NCI-H345 treated with DMSO at 0.1 percent for 48 hours (cell line): ENCODE data around the gene RPS29.
"Not testable (repeated sequence)": the region's sequence is repeated elsewhere in the genome, so short reads cannot be mapped to it uniquely, and the experiment has no call there.

Experiments used
- DNase-seq: peaks from one replicate; lab custom pipeline; 2025; ENCODE audit not compliant: unreplicated experiment; lab: John Stamatoyannopoulos, UW

The RPS29 gene

DNA sequence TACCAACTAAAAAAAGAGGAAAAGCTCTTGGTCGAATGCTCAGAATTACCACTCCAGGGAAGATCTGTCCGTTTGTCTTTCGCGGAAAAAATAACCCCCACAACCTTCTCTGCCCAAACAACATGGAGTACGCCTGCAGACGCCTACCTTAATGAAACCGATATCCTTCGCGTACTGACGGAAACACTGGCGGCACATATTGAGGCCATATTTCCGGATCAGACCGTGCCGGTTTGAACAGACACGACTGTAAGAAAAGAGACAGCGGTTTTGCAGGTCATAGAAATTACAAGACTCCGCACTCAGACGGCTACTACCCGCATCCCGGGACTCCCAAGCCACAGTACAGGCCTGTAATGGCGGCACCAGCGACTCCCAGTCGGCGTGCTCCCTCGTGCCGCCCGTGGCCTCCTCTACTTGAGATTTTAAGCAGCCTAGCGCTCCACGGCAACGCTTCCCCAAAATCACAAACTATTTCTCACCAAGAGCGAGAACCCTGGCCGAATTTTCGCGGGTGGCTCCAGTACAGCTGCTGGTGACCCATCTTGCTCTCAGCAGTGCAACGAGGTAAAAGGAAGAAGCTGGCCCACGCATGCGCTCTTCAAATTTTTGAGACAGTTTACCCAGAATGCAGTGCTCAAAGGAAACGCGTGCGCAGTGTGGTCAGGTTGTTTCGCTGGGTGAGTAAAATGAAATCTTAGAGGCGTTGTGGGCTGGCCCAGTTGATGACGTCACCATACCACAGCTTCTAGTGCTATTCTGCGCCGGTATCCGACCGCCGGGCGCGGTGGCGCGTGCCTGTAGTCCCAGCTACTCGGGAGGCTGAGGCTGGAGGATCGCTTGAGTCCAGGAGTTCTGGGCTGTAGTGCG lies at the start of gene RPS29:
TSS of gene RPS29 (minus strand) at position 578 of the 870 bp plus-strand sequence. CDS start at position 544, 34 bp downstream.
- DNase-seq = peak; percentile 98

DNA sequence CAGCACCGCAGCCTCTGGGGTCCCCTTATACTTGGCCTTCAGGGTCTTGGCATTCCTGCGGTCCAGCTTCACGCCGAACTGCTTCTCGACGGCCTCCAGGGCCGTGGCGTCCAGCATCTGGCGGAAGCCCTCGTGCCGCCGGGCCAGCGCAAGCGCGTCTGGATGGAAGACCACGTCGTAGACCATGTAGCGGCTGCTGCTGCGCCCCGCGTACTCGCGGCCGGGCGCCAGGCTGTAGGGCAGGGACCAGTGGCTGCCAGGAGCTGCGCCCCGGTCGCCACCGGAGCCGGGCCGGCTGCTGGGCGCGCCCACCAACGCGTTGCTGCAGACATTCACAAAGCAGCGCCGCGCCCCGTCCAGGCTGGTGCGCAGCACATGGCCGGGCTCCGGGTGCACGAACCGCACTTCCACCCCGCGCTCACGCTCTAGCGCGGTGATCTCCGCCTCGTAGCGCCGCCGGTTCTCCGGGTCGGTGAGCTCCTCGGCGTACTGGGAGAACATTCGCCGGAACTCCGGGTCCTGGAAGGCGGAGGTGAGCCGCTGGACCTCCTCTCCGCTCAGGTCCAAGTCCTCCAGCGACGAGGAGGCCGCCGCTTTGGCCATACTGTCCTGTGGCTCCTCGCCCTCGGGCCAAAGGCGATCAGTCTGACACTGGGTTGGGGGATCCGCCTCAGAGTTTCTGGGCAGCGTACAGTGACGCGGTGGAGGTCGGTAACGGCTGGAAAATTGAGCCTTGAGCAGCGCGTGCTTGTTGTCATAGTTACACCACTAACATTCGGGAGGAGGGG lies 48.6 kb upstream of the RPS29 start, which contains the start of gene DNAAF2:
TSS of gene DNAAF2 (minus strand) at position 698 of the 788 bp plus-strand sequence. CDS start at position 603, 95 bp downstream.
- peak; percentile 18 for DNase-seq

DNA sequence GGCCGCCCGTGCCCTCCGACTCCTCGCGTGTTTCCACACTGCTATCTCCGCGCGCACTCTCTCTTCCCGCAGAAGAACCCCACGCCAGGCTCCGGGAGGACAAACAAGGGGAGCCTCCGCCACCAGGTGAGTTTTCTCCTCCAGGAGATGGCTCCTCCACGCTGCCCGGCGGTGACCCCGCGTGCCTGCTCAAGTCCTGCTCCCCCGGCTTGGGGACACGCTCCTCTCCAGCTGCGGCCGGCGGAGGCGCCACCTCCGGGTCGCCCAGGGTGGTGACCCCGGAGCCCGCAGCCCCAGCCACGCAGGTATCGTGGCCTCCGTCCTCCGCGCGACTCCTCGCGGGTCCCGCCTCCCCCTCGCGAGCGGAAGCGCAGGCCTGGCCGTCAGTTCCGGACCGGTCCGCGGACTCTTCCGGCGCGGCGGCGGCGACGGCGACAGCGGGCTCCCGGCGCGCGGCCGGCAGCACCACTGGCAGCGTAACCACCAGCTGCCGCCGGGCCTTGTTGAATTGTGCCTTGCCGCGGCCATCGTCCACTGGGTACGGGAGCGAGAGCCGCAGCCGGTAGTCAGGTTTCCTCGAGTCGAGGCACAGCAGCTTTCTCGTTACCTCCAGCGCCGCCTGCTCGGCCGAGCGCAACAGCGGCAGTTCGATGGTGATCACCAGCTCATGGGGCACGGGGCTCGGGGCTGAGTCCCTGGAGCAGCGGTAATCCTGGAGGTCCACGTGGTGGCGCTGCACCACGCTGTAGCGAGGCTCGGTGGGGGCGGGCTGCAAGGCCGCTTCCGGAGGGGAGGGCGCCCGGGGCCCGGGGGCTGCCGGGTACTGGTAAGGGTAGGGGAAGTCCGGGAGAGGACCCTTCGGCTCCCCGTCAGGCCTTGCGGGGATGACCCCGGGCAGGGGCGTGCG lies 47.7 kb upstream of the RPS29 start:
- peak; percentile 86 for DNase-seq

DNA sequence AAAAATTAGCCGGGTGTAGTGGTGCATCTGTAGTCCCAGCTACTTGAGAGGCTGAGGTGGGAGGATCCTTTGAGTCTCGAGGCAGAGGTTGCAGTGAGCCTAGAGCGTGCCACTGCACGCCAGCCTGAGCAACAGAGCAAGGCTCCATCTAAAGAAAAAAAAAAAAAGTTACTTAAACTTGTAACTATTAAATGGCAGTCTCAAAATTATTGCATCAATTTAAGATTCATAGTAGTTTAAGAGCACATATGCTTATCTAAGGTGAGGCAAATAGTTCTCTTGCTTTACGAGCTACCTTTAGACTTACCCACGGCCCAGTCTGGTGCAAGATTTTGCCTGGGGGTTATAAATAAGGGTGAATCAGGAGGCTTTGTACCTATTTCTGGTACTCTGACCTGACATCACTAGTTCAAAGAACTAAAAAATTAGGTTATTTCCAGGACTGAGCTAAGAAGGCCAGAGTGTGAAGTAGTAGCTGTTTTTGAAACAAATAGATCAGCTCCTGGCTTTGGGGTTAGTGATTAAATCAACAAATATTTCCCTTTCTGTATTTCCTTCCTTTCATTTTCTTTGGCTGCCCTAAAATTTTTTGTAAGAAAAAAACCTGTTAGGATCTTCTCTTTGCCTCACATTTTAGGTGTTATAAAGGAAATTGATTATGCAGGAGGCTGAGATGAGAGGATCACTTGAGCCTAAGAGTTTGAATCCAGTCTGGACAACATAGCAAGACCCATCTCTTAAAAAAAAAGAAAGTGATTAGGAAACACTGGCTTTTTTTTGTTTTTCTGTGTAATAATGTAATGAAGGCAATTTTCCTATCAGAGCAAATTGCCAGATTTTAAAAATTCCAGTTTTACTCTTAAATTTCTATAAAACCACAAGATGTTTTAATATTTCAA lies 38.0 kb upstream of the RPS29 start:
- DNase-seq = no peak

DNA sequence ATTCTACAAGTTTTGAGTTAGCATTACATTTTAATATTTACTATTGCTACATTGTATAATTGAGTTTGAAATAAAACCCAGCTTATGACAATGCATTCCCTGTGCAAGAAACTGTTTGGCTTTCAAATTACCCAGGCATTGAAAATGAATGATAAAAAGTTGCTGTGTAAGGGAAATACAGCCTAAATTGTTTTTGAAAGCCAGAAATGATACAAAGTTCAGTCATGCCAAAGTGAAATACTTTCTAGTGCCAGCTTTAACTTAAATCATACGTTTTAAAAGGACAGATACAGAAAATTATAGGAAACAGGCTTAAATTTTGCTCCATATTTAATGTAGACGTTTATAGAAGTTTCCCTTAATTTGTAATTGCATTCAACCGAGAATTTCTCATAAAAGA lies 37.2 kb upstream of the RPS29 start:
- DNase-seq = no peak

DNA sequence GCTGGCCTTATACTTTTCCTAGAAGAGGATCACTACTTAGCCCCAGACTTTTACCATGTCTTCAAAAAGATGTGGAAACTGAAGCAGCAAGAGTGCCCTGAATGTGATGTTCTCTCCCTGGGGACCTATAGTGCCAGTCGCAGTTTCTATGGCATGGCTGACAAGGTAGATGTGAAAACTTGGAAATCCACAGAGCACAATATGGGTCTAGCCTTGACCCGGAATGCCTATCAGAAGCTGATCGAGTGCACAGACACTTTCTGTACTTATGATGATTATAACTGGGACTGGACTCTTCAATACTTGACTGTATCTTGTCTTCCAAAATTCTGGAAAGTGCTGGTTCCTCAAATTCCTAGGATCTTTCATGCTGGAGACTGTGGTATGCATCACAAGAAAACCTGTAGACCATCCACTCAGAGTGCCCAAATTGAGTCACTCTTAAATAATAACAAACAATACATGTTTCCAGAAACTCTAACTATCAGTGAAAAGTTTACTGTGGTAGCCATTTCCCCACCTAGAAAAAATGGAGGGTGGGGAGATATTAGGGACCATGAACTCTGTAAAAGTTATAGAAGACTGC lies 35.9 kb upstream of the RPS29 start:
- no peak for DNase-seq

DNA sequence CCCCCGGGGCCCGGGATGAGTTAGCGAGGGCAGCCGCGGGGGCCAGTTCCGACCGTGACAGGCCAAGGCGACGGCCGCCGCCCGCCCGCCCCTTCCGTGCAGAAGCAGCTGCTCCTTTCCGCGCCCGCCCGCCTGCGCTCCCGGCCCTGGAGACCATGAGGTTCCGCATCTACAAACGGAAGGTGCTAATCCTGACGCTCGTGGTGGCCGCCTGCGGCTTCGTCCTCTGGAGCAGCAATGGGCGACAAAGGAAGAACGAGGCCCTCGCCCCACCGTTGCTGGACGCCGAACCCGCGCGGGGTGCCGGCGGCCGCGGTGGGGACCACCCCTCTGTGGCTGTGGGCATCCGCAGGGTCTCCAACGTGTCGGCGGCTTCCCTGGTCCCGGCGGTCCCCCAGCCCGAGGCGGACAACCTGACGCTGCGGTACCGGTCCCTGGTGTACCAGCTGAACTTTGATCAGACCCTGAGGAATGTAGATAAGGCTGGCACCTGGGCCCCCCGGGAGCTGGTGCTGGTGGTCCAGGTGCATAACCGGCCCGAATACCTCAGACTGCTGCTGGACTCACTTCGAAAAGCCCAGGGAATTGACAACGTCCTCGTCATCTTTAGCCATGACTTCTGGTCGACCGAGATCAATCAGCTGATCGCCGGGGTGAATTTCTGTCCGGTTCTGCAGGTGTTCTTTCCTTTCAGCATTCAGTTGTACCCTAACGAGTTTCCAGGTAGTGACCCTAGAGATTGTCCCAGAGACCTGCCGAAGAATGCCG lies 35.1 kb upstream of the RPS29 start:
- DNase-seq = peak; percentile 47

DNA sequence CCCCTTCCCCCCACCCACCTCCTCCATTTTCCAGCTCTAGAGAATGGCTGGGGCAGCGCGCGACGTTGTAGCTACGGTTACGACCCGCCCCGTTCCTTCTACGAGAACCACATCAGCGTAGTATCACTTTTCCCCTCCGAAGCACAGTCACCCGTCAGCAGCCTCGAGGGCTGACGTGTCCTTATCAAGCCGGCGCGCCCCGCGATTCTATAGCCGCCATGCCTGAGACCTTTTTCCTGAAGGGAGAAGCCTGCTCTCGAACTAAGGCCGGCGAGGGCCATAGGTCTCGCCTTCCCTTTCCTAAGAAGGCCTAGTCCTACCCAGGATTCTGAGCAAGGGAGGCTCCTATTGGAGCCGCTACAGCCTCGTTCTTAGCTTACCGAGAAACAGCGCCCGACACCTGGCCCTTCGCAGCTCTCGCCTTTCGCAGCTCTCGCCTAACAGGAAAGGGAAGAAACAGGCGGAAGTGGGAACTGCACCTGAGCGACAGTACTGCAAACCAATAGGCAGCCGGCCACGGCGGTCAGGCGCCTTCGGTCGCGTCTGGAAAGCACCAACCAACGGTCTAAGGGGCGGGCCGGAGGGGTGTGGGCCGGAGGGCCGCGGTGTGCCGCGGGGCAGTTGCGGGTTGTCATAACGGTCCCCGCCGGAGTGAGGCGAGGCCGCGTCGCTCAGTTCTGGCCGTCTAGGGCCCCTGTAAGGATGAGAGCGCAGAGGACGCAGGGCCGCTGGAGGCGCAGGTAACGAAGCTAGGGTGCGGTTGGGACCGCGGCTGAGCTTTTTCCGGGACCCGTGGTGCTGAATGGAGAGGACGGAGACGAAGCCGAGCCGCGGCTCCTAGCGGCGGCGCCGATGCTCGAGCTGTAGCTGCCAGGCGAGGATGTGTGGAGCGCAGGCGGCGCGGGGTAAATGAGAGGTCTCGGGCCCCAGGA lies 34.3 kb upstream of the RPS29 start, which contains the start of the genes MGAT2 and RPL36AL:
TSS of gene MGAT2 (plus strand) at position 618 of the 932 bp plus-strand sequence. CDS start 470 bp downstream, outside the sequence.
TSS of gene RPL36AL (minus strand) at position 445 of the 932 bp plus-strand sequence. CDS start 1,522 bp downstream, outside the sequence.
- DNase-seq = peak; percentile 96

DNA sequence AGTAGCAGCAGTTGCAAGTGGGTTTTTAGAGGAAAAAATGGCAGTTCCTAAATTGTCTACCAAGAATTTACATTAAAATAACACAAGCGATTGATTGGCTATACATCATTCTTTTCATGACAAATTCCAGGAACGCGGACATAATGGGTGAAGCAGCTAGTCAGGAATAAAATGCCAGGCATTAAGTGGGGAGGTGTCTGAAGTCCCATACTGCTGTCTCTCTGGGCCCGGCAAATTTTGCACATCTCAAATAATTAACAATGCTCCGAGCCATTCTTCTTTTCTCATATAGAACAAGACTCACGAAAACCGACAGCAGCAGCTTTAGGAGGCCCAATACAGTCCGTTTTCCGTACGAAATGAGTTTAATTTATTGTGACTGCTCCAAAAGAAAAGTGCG lies 33.5 kb upstream of the RPS29 start:
- DNase-seq = no peak

DNA sequence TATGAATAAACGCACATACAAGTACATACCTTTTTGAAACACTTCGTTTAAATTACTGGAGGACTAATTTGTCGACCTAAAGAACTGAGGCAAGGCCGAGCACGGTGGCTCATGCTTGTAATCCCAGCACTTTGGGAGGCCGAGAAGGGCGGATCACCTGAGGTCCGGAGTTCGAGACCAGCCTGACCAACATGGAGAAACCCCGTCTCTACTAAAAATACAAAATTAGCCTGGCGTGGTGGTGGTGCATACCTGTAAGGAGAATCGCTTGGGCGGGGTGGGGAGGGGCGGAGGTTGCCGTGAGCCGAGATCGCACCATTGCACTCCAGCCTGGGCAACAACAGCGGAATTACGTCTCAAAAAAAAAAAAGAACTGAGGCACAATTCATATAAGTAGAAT lies 33.1 kb upstream of the RPS29 start:
- not testable (repeated sequence) for DNase-seq

DNA sequence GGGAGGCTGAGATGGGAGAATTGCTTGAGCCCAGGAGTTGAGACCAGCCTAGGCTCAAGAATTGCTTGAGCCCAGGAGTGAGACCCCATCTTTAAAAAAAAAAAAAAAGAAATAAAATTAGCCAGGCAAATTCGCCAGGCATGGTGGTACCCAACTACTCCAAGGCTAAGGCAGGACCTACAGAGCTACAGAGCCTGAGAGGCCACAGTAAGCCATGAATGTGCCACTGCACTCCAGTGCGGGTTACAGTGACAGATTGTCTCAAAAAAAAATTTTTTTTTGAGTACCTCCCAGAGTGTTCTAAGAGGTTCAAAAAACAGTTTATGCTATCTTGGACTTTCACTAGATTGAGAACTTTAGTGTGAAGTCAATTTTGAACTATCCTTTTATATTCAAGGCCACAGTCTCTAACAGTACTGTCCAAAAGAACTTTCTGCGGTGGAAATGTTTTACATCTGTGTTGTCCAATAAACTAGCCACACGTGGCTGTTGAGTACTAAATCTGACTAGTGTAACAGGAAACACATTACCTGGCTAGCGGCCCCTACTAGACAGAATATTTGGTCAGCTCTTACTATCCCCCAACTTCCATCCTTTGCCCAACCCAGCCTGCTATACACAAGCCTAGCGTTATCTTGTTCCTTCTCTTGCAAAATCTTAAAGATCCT lies 31.8 kb upstream of the RPS29 start:
- DNase-seq = no peak

DNA sequence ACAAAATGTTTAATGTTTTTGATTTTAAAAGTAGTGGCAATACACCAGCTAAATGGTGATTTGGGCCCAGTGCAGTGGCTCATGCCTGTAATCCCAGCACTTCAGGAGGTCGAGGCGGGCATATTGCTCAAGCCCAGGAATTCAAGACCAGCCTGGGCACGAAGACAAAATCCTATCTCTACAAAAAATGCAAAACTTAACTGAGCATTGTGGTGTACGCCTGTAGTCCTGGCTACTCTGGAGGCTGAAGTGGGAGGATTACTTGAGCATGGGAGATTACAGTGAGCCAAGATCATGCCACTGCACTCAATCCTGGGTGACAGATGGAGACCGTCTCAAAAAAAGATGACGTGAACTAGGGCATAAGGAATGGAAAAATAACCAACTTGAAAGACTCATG lies 29.6 kb upstream of the RPS29 start:
- DNase-seq = no peak

DNA sequence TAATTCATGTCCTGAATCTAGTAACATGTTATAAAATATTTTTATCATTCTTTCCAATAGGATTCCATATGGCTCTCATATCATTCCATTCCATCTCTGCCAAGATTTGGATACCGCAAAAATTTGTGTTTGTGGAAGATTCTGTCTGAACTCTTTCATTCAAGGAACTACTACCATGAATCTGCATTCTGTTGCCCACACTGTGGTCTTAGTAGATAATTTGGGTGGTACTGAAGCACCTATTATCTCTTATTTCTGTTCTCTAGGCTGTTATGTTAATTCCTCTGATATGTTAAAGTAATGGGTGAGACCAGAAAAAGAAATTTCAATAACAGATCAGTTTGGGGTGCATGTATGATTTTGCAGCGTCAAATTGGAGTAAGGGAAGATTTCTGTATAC lies 28.0 kb upstream of the RPS29 start:
- no peak for DNase-seq

DNA sequence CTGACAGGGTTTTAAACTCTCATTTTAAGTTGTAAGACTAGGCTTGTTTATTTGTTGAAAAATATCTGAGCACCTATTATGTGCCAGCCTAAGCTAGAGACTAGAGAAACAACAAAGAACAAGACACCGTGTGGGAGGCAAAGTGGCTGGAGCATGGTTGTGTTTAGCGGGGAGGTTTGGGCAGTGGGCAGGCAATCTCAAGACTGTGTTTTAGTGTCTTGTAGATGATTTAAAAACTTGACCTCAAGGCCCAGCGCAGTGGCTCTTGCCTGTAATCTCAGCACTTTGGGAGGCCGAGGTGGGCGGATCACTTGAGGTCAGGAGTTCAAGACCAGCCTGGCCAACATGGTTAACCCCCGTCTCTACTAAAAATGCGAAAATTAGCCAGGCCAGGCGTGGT lies 26.5 kb upstream of the RPS29 start:
- no peak for DNase-seq

DNA sequence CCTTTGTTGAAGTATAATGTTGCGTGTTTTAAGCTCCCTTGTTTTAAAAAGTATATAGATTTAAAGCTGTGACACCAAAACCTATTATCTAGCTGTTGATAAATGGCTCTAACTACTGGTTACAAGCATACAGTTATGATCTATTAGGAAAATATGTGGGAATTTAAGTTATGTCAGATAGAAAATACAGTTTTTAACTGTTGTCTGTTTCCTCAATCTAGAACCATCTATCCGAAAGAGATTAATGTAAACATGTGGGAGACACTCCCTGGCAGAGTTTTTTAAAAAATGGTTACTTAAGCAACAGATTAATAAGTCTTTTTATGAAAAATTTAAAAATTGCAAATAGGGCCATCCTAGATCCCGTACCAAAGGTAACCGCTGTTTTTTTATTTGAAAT lies 26.1 kb upstream of the RPS29 start:
- DNase-seq = no peak

DNA sequence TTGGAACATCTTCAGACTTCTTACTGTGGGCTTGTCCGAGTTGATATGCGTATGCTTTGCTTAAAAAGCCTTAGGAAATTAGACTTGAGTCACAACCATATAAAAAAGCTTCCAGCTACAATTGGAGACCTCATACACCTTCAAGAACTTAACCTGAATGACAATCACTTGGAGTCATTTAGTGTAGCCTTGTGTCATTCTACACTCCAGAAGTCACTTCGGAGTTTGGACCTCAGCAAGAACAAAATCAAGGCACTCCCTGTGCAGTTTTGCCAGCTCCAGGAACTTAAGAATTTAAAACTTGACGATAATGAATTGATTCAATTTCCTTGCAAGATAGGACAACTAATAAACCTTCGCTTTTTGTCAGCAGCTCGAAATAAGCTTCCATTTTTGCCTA lies 21.4 kb upstream of the RPS29 start:
- no peak for DNase-seq
